GM21529 (cell line): ENCODE results near the gene EEF1A2.

ENCODE experiments used
- ATAC-seq: cut with Tn5 transposase; IDR thresholded peaks from one replicate; pipeline ENCODE4 v1.9.1; 2021; ENCODE audit not compliant: unreplicated experiment

EEF1A2 gene

DNA sequence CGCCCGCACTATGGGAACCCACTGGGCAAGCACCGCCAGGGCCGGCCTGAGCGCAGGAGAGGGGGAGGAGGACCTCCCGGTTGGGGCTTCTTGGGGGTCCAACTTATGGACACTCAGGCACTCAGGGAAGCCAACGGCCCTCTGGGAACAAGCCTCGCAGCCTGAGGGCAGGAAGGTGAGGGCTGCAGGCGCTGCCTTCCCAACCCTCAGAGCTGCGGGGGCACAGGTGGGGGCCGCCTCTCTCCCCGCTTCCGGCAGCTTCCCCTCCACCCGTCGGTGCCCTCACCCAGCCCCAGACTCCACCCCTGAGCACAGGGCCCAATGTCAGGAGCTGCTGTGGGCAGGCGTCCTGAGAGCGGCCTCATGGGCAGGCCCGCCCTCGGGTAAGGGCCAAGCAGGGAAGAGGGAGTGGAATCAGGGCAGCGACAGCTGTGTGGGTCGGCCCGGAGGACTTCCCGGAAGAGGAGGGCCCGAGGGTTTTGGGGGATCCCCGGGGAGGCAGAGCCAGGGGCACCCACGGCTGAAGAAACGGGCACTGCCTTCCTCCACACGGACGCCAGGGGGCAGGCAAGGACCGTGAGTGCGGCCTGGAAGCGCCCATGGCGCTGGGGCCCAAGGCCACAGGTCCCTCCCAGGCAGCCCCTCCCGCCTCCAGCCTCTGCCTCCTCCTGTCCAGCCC lies 38.8 kb upstream of the EEF1A2 start:
- peak; percentile 81 for ATAC-seq

DNA sequence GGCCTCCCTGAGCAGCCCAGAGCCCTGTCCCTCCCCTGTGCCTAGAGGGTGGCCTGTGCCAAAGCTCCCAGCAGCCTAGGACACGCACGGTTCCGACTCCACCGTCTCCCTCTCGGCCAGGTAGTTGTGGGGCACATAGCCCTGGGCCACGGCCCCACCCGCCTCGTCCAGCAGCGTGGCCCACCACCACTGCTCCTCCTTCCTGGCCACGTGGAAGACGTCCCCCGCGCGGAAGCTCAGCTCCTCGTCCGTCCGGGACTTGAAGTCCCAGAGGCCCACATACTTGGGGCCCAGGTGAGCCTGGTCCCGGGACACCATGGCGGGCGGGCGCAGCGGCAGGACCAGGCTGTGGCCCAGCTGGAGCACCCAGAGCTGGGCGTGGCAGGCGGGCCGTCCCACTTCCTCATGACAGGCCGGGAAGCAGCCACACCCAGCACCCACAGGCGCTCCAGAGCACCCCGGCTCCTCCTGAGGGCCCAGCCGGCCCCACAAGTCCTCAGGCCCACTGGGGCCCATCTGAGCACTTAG lies 38.2 kb upstream of the EEF1A2 start, which contains the start of gene PTK6:
Gene PTK6 (minus strand): TSS at position 380 of the 528 bp plus-strand sequence. CDS start 62 bp downstream, at position 318.
- ATAC-seq = peak; percentile 26

DNA sequence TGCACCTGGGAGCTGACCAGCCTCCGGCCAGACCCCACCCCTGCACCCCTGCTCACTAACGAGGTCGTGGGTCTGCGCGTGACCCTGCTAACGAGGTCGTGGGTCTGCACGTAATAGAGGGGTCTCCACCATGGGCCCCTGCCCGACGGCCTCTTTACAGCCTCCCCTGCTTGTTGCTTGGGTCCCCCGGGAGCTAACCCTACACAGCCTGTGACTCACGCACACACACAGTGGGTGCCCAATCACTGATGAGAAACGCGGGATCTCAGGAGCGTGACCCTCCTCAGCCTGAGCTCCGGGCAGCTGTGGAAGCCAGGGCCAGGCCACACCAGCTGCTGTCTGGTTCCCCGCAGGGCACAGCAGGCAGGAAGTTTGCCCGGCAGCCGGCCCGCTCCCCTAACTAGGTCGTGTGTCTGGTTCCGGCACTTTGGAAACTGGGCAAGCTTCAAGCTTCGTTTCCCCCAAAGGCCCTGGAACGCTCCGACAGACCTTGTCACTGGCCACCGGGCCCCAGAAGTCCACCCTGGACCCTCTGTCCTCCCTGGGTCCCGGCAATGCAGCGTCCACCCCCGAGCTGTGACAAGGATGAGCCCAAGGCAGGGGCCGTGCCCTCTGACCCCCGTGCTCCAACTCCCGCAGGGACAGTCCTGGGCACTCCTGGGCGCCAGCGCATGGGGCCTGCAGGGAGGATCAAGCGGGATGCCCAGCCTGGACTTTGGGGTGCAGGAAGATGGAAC lies 37.5 kb upstream of the EEF1A2 start:
- ATAC-seq = no peak

DNA sequence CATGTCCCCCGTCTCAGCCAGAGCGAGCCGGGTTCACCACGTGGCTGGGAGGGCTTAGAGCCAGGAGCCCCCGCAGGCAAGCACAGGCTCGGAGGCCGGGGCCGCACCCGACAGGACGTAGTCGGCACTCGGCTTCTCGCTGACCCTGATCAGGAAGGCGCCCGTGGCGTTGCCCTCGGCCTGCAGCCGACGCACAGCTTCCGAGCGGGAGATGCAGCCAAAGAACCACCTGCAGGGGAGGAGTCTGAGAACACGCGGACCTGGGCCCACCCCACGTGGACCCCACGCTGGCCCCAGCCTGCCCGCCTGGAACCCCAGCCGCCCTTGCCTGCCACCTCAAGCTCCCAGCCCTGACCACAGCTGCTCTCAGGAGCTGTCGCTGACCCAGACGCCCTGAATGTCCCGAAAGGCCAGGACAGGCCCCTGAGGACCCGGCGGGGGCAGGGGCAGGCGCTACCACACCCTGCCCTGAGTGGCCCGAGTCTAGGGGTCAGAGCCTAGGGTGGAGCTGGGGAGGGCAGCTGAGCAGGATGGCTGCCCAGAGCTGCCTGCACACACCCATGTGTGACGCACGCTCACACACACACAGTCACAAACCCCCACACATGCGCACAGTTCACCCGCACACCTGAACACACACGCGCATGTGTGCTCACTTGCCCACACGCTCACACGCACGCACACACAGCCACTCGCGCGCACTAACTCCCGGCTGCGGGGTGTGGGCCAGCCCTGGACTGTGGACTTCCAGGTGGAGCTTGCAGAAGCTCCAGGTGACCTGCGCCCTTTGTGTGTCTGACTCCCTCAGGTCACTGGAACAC lies 36.2 kb upstream of the EEF1A2 start:
- ATAC-seq = no peak

DNA sequence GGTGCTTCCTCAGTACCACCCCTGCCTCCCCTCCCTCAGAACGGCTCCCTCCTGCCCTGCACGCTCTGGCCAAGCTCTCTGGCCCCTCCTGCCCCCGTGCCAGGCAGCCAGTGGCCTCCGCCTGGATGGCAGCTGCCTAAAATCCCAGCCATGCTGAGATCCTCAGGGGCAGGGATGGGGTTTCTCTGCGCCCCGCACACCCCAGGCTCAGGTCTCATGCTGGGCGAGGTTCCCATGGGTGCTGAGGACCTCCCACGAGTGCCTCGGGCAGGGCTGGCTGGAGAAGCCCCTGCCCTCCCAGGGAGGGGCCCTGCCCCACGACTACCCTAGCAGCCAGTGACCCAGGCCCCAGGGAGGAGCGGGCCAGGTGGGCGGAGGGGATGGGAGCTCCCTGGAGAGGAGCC lies 35.5 kb upstream of the EEF1A2 start:
- no peak for ATAC-seq

DNA sequence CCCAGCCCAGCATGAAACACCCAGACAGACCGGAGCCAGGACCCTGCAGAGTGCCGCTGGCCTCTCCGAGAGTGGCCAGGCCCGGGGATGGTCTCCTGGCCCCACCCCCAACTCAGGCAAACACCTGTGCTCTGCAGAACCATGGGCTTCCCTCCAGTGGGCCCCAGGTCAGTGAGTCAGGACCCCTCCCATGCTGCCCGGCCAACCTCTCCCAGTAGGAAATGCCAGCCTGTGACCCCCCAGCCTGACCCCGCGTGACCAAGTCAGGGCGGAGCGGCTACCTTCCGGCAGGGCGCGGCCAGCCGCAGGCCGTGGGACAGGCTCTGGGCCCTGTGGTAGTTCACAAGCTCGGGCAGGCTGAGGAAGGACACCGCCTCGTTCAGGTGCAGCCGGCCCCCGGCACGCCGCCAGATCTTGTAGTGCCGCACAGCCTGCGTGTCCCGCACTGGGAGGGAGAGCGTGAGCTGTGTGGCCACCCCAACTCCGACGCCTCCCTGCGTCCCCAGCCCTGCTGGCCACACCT lies 35.0 kb upstream of the EEF1A2 start:
- ATAC-seq = no peak

DNA sequence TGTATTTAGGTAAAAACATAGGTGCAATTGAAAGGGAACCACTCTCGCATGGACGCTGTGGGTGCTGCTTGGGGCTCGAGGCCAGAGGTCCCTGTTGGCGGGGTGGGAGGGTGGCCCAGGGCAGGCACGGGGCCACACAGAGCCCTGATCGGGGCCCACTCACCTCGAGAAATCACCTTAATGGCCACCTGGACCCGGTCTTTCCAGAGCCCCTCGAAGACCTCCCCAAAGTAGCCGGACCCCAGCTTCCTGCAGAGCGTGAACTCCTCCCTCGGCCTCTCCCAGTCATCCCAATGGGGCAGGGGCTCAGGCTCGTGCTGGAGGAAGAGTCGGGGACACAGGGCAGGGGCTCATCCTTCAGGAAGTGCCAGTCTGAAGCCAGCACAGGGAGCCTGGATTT lies 34.5 kb upstream of the EEF1A2 start:
- ATAC-seq = no peak

DNA sequence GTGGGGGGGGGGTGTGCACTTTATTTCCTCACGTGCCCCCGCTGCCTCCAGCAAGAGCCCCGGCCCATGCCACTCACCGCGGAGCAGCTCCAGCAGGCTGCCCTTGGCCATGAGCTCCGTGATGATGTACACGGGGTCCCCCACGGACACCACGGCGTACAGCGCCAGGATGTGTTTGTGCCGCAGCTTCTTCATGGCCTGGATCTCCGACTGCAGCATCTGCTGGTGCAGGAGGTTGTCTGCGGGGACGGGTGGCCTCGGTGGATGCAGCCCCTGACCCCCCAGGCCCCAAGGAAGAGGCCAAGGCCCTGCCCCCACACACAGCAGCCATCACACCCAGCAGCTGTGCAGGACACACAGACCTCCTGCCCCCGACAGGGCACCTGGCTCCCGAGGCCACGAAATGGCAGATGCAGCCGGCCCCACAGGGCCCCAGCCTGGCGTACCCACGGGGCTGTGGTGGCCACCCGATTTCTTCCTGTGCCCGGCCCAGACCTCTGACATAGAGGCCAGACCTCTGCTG lies 33.6 kb upstream of the EEF1A2 start:
- ATAC-seq = no peak

DNA sequence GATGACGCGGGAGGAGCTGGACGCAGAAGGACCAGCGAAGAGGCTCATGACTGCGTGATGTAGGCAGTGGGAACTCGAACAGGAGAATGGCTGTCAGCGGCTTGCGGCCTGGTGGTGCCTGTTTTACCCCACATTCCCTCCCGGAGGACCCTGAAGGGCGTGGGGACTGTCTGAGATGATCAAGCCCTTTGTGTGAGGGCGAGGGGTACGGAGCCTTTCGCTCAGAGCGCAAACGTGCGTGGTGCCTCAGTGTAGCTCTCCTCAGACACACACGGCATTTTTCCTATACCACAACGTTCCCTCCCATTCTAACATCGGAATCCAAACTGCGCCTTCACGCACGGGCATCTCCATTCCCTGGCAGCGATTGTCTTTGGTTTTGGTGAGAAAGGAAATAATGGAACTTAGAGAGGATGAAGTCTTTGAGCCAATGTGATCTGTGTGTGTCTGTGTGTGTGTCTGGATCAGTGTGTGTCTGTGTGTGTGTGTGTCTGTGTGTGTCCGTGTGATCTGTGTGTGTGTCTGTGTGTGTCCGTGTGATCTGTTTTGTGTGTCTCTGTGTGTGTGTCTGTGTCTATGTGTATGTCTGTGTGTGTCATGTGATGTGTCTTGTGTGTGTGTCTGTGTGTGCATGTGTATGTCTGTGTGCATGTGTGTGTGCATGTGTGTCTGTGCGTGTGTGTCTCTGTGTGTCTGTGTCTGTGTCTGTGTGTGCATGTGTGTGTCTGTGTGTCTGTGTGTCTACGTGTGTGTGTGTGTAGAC lies 33.0 kb upstream of the EEF1A2 start:
- ATAC-seq = no peak

DNA sequence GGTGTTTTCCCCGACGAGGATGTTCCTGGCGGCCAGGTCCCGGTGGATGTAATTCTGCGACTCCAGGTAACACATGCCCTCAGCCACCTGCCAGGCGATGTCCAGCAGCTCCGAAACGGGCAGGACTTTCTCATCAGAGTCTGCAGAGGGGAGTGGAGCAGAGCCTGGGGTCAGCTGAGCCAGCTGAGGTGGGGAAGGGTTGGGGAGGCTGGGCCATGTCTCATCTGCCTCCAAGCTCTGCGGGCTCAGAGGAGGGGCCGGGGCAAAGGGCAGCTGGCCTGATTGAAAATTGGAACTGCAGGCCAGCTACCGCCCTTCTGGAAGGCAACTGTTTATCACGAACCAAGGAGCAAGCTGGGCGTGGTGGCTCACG lies 31.9 kb upstream of the EEF1A2 start:
- no peak for ATAC-seq

DNA sequence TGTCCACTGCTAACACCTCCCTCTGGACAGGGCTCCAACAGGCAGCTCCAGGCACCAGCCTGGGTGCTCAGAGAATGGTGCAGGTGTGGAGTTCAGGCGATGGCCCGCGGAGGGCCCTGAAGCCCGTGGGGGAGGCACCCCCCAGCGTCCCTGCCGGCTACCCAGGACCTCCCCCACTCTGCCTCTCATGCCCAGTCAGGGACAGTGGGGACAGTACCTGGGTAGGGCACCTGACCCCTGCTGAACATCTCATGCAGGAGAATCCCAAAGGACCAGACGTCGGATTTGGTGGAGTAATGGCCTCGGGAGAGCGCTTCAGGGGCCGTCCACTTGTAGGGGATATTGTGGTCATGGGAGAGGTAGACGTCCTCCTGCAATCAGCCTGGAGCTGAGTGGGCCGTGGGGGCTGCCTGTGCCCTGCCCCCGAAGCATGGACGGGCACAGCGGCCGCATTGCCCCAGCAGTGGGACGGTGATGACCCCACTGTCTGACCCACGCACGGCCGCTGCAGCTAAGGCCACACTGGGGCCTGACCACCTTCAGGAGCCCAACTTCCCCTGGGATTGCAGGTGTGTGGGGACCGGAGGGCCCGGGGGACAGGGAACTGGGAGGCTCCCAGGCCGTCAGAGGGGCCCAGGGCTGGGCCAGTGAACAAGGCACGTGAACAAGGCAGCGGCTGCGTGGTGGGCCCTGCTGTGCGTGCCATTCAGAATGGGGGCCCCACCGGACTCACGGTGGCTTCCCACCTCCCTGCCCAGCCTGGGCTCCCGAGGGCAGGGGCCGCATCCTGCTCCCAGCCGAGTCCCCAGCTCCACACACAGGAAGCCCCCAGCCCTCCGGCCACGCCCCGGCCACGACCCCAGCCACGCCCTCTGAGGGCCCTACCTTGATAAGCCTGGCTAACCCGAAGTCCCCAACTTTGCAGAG lies 31.2 kb upstream of the EEF1A2 start:
- ATAC-seq = no peak

DNA sequence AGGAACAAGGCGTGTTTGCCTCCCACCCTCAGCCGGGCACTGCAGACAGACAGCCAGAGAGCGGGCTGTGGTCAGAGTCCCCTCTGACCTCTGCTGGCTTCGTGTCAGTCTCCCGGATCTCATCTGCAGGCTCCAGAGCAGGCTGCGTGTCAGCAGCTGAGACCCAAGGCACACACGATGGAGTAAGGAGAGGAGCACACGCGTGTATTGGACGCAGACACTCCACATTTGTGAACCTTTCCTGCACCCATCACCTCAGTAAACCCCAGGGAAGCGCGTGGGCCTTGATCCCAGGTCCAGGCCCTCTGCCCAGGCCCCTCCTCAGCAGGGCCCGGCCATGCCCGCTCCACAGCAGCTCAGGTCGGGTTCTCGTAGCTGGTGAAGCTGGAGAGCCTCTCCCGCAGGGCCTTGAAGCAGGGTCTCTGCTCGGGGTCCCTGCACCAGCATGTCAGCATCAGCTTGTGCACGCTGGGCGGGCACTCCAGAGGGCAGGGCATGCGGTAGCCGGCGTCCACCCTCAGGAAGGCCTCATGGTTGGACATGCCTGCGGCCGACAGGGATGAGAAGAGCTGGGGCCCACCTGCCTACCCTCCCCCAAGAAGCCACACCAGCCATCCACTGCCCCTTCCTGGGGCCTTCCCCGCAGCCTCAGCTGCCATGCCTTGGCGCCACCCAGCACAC lies 30.4 kb upstream of the EEF1A2 start:
- no peak for ATAC-seq

DNA sequence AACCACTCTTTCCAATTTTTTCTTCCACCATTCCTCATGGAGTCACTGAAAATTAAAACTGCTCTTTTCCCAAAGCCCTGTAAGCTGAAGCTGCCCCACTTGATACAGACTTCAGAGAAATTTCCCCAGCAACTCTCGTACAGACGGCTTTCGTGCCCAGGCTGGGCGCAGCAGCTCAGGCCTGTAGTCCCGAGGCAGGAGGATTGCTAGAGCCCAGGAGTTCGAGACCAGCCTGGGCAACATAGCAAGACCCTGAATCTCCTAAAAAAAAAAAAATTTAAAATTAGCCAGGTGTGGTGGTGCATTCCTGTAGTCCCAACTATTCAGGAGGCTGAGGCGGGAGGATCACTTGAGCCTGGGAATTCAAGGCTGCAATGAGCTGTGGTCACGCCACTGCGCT lies 28.3 kb upstream of the EEF1A2 start:
- no peak for ATAC-seq

DNA sequence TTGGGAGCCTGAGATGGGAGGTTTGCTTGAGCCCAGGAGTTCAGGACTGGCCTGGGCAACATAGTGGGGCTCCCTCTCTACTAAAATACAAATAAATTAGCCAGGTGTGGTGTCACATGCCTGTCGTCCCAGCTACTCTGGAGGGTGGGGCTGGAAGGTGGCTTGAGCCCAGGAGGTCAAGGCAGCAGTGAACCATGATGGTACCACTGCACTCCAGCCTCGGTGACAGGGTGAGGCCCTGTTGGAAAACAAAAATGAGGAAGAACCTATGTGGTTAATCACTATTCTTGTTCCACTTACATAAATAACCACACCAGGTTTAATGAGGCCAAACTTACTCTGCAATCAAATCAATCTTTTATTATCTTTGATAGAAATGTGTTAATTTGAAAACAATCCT lies 27.1 kb upstream of the EEF1A2 start:
- no peak for ATAC-seq

DNA sequence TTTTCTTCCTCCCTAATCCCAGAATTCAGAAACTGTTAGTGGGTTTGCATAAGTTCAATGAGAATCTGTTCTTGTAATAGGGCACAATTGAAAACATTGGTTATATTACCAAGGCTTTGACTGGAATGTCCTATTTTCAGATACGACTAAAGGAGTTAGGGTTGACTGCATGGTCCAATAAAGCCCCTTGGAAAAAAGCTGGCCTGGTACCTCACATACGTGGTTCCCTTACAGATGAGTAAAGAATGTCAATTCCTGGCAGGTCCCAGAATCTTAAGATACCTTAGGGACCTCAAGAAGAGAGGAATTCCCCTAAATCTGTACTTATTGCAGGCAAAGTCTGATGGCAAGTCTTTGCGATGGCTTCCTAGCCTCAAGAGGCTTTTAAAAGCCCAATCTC lies 26.3 kb upstream of the EEF1A2 start:
- ATAC-seq = no peak

DNA sequence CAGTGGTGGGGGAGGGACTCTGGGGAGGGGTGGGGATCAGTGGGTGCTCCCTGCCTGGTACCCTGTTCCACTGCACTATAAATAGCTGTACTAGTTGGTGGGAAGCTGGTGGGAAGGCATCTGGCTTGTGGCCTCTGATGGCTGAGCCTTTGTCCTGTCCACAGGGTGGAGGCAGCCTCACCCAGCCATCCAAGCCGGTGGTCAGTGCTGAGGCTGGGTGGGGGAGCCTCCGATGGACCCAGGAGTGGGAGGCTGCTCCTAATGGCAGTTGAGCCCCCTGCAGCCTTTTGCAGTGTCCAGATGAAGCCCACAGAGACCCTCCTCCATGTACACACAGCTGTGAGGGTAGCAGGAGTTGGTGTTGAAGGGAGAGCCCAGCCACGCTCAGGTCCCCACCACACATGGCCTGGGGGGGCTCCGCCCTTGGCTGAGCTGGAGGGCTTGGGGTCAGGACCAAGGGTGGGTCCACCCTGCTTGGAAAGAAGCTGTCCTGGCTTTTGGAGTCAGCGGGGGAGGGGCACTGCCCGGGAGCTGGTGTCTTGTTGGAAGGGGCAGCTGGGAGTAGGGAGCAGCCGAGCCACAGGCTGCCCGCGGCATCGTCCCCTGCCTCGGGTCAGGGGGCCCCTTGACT lies 24.2 kb upstream of the EEF1A2 start:
- no peak for ATAC-seq

DNA sequence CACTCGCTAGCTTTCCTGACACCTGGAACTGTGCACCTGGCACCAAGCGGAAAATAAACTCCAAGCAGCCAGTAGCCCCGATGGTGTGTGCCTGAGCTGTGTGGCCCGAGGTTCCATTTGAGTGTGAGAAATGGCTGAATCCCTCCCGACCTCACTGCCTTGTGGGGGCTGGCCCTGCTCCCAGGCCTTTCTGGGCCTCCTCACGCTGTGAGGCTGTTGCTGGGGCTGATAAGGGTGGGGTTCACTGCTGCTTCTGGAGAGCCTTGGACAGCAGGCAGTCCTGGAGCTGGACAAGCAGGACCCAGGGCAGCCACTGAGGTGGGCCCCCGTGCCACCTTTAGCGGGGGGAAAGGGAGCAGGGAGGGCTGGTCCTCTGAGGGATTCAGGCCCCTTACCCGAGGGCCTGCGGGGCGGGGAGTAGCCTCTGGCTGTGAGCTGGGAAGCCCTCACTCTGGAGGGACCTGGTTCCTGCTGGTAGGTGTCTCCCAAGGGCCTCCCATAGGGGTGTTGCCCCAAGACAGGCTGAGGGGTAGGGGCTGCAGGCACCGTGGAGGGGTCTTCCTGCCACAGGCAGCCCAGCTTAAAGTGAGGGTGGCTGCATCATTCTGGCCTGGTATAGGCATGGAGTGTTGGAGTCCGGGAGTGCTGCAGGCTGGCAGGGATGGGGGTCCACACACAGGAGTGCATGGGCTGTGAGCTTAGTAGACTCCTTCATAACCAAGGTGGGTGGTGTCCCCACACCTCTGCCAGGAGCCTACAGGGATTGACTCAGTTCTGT lies 23.4 kb upstream of the EEF1A2 start:
- ATAC-seq = no peak

DNA sequence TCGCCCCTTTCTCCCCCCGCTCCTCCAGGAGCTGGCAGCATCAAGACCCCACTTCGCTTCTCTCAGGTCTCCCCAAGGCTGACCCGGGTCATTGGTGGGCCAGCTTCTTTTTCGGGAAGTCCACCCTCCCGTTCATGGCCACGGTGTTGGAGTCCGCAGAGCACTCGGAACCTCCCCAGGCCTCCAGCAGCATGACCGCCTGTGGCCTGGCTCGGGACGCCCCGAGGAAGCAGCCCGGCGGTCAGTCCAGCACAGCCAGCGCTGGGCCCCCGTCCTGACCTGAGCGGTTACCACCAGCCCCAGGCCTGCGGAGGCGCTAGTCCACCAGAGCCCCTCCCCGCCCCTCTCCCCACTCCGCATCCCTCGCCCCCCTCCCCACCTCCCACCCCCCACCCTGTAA lies 22.7 kb upstream of the EEF1A2 start:
- ATAC-seq = no peak
